ENCODE data around the gene COMMD8. TPM values are rescaled to one million over a fixed set of nuclear protein-coding genes. Genes with fewer than 3 reads are reported as not detected.

COMMD8 gene
- total RNA-seq, 6 experiments from 2014 or later = 4.5 to 9.2 (median 7.0) TPM

GRCh38 chr4:47444031-47444430, 19.5 kb downstream of the COMMD8 start:
- intact Hi-C loops (cut with DNase I) = no loop called here
- no peaks in the 10 kb centered on the region for H3K27me3 ChIP-seq
- H3K4me3 ChIP-seq = no peak overlapping the region
- H3K4me1 ChIP-seq = no peaks in the 10 kb centered on the region
- WGBS (ENCODE audit: insufficient coverage, low coverage, low lambda C conversion rate, missing lambda C conversion rate) = 82% methylated on average over 2 of the region's 2 CpGs
- no peak for ATAC-seq
- no peak for DNase-seq
- H3K27ac ChIP-seq = no peak overlapping the region
- no peaks in the 10 kb centered on the region for H3K9me3 ChIP-seq
- TF ChIP-seq CTCF (IDR thresholded peaks at IDR 0.05) (no peak), POLR2A (IDR thresholded peaks at IDR 0.05) (no peak)
- no peaks in the 10 kb centered on the region for H3K36me3 ChIP-seq

- TF ChIP-seq POLR2A (IDR thresholded peaks at IDR 0.05) (no peak), CTCF (IDR thresholded peaks at IDR 0.05) (no peak)
- Histone ChIP-seq H3K9me3 (no peaks in the 10 kb centered on the region), H3K27ac (no peak overlapping the region), H3K36me3 (no peaks in the 10 kb centered on the region), H3K27me3 (no peaks in the 10 kb centered on the region), H3K4me1 (no peaks in the 10 kb centered on the region), H3K4me3 (no peak overlapping the region)
- ATAC-seq (peak in 3 of 4 donors; percentile 33 to 67 (median 41)), DNase-seq (no peak)
- intact Hi-C loops (cut with DNase I) = no loop called here
- WGBS (ENCODE audit: insufficient coverage, low coverage, low lambda C conversion rate, missing lambda C conversion rate) = 48% methylated on average over 5 of the region's 5 CpGs
These were observed 20.5 kb downstream of the COMMD8 start for GRCh38 chr4:47442980-47443379.

GRCh38 chr4:47434931-47435330, 28.6 kb downstream of the COMMD8 start:
- H3K4me1 ChIP-seq = no peaks in the 10 kb centered on the region
- H3K4me3 ChIP-seq = no peak overlapping the region
- no peaks in the 10 kb centered on the region for H3K9me3 ChIP-seq
- TF ChIP-seq CTCF (IDR thresholded peaks at IDR 0.05) (no peak), POLR2A (IDR thresholded peaks at IDR 0.05) (no peak)
- no peaks in the 10 kb centered on the region for H3K36me3 ChIP-seq
- H3K27ac ChIP-seq = no peak overlapping the region
- ATAC-seq (no peak), DNase-seq (no peak)
- no peaks in the 10 kb centered on the region for H3K27me3 ChIP-seq
- intact Hi-C loops (cut with DNase I) = no loop called here

GRCh38 chr4:47432749-47433148, 30.8 kb downstream of the COMMD8 start:
- ATAC-seq (no peak), DNase-seq (no peak)
- H3K27me3 ChIP-seq = no peaks in the 10 kb centered on the region
- no peaks in the 10 kb centered on the region for H3K9me3 ChIP-seq
- no peak overlapping the region for H3K4me3 ChIP-seq
- intact Hi-C loops (cut with DNase I) = no loop called here
- H3K27ac ChIP-seq = no peak overlapping the region
- no peaks in the 10 kb centered on the region for H3K4me1 ChIP-seq
- WGBS (ENCODE audit: insufficient coverage, low coverage, low lambda C conversion rate, missing lambda C conversion rate) = 44% methylated on average over 1 of the region's 1 CpG
- no peak for TF ChIP-seq POLR2A (IDR thresholded peaks at IDR 0.05)
- no peak for TF ChIP-seq CTCF (IDR thresholded peaks at IDR 0.05)
- H3K36me3 ChIP-seq = no peaks in the 10 kb centered on the region

GRCh38 chr4:47427935-47428334, 35.6 kb downstream of the COMMD8 start:
- intact Hi-C loops (cut with DNase I) = no loop called here
- 61% methylated on average over 2 of the region's 2 CpGs for WGBS (ENCODE audit: insufficient coverage, low coverage, low lambda C conversion rate, missing lambda C conversion rate)
- H3K4me3 ChIP-seq = no peak overlapping the region
- no peak for DNase-seq
- TF ChIP-seq POLR2A (IDR thresholded peaks at IDR 0.05) = no peak
- no peak for TF ChIP-seq CTCF (IDR thresholded peaks at IDR 0.05)
- no peak overlapping the region for H3K27ac ChIP-seq
- H3K36me3 ChIP-seq = no peaks in the 10 kb centered on the region
- no peaks in the 10 kb centered on the region for H3K27me3 ChIP-seq
- no peaks in the 10 kb centered on the region for H3K9me3 ChIP-seq
- no peaks in the 10 kb centered on the region for H3K4me1 ChIP-seq
- ATAC-seq = no peak
